Measurements from ENCODE around the gene CHSY1.

The CHSY1 gene

DNA sequence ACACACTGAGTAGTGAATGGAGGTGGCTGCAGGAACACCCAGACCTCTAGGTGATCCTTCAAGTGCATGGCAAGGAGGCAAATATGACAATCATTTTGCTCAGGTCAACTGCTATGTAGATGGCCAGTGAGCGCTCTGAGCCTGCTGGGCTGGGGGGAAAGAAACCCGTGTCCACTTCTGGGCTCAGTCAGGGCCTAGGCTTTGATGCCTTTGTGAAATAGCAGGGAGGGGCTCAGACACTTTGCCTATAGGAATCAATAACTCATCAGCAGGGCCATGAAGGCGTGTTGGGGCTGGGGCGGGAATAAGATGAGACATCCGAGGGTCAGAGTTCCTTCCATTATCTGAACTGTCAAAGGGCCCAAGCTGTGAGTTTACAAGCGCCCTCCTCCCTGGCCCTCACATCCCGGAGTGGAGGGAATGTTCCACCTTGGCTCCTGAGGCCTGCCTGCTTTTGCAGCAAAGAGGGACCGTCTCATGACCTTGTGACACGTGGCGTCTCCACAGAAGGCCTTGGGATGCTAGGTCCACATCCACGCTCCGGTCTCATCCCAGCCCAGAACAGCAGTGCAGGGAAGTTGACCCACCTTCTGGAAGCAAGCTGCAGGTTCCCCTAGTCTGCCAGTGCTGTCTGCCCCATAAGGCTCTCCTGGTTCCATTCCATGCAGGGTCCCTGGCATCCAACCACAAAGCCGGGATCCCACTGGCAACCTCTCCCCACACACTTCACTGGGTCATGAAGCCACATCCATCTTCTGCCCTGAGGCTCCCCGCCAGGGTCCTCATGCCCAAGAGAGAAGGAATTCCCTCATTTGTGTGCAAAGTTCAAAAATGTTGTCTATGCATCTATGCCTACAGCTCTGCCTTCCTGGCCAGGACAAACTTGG is 78.4 kb downstream of the CHSY1 start:
- no peak for DNase-seq (ENCODE audit: low read depth)
- TF ChIP-seq, protein P1, sequence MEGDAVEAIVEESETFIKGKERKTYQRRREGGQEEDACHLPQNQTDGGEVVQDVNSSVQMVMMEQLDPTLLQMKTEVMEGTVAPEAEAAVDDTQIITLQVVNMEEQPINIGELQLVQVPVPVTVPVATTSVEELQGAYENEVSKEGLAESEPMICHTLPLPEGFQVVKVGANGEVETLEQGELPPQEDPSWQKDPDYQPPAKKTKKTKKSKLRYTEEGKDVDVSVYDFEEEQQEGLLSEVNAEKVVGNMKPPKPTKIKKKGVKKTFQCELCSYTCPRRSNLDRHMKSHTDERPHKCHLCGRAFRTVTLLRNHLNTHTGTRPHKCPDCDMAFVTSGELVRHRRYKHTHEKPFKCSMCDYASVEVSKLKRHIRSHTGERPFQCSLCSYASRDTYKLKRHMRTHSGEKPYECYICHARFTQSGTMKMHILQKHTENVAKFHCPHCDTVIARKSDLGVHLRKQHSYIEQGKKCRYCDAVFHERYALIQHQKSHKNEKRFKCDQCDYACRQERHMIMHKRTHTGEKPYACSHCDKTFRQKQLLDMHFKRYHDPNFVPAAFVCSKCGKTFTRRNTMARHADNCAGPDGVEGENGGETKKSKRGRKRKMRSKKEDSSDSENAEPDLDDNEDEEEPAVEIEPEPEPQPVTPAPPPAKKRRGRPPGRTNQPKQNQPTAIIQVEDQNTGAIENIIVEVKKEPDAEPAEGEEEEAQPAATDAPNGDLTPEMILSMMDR (IDR thresholded peaks at IDR 0.05; ENCODE audit: control insufficient read depth, extremely low read depth, insufficient read depth): no peak
- H3K4me3 ChIP-seq (ENCODE audit: low read depth, low read length): no peak overlapping the region

DNA sequence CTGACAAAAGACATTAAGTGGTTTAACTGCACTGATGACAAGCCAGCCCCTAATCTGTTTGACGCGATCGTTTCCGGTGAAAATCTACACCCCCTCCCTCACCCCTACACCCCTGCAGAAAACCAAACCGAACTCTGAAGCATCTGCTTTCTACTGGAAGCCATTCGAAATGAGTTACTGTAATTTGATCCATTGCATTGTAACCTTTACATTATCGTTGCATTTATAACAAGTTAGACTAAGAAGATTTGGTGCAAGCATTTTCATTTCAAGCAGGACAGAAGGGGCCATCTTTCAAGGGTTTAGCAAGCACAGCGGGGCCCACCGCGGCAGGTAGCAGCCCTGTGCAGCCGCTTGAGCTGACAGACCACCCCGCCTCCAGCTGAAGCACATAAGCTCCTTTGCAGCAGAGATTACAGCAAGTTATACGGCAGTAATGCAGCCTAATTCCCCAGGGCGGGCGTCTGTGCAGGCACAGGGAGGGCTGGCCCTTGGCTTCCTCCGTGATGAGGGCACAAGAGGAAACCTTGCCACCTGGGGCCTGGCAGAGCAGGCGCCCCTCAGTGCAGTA is 79.3 kb downstream of the CHSY1 start:
- no peak overlapping the region for H3K4me3 ChIP-seq (ENCODE audit: low read depth, low read length)
- TF ChIP-seq, protein P1 (IDR thresholded peaks at IDR 0.05; ENCODE audit: control insufficient read depth, extremely low read depth, insufficient read depth): no peak
- no peak for DNase-seq (ENCODE audit: low read depth)

DNA sequence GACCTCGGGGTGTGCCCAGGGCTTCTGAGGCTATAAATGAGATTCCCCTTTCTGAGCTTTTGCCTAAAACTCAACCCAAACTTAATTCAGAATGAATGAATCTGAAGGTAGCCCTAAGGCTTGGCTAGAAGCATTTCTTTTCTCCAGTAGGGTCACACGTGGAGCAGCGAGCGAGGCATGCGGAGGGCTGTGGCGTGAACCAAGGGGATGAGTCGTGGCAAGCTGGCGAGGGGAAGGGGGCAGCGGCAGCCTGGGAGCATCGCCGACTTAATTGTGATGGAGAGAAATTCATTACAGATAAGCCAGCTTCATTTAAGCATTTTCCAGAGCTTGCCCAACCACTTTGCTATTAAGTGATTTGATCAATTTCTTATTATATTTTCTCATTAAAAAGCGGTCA is 79.9 kb downstream of the CHSY1 start:
- no peak overlapping the region for H3K4me3 ChIP-seq (ENCODE audit: low read depth, low read length)

DNA sequence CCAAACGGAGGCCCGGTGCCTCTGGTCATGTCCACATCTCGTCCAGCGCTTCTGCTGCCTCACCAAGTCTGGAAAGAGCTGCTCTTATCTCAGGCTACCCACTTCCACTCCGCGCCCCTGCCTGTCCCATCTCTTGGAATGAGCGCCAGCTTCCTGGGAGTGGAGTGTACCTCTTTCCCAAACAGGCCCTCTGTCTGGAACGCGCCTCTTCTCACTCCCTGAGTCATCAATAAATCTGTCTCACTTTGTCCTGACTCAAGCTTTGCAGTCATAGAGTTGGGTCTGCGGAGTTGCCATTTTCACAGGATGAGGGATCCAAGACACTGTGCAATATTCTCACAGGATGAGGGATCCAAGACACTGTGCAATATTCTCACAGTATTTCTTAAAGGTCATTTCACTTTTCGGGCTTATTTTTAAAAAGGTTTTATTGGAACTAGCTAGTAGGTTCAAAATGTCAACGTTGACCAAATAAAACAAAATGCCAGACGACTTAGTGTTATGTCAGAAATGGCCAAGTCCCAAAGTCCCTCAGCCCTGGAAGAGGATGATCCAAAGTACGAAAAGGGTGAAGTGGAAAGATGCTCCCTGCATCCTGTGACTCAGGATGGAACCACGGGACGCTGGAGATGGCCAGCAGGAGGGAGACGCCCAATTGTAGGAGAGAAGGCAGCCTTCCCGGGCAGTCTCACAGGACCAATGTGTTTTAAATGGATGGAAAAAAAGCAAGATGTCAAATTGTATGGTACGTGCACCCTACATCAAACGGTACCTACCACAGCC is 81.1 kb downstream of the CHSY1 start:
- TF ChIP-seq, protein P1 (IDR thresholded peaks at IDR 0.05; ENCODE audit: control insufficient read depth, extremely low read depth, insufficient read depth): no peak
- no peak overlapping the region for H3K4me3 ChIP-seq (ENCODE audit: low read depth, low read length)
- DNase-seq (ENCODE audit: low read depth): no peak

More for the DNA sequence above, 79.9 kb downstream of the CHSY1 start:
- DNase-seq (ENCODE audit: low read depth): no peak
- TF ChIP-seq, protein P1 (IDR thresholded peaks at IDR 0.05; ENCODE audit: control insufficient read depth, extremely low read depth, insufficient read depth): no peak

DNA sequence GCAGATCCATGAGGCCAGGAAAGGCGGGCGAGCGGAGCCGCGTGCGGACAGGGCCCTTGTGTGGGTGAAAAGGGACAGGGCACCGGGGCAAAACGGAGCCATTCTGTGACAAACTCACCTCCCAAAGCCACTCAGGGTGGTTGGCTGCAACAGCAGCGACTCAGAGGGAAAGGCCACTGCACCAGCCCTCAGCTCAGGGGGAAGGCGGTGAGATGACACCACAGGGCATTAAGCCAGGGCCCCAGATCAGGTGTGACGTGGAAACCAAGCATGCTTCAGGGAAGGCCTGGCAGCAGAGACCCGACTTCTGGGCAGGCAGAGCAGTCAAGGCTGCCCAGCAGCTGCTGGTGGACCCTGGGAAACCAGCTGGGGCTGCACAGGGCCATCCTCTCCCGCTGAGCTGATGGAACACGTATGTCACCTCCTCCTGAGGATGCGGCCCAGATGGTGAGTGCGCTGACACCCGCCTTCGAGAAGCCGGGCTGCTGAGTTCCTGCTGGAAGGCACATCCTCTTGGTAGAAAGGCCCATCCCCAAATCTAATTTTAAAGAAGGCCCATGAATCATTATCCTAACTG is 82.3 kb downstream of the CHSY1 start:
- TF ChIP-seq, protein P1 (IDR thresholded peaks at IDR 0.05; ENCODE audit: control insufficient read depth, extremely low read depth, insufficient read depth): no peak
- no peak for DNase-seq (ENCODE audit: low read depth)
- no peak overlapping the region for H3K4me3 ChIP-seq (ENCODE audit: low read depth, low read length)

DNA sequence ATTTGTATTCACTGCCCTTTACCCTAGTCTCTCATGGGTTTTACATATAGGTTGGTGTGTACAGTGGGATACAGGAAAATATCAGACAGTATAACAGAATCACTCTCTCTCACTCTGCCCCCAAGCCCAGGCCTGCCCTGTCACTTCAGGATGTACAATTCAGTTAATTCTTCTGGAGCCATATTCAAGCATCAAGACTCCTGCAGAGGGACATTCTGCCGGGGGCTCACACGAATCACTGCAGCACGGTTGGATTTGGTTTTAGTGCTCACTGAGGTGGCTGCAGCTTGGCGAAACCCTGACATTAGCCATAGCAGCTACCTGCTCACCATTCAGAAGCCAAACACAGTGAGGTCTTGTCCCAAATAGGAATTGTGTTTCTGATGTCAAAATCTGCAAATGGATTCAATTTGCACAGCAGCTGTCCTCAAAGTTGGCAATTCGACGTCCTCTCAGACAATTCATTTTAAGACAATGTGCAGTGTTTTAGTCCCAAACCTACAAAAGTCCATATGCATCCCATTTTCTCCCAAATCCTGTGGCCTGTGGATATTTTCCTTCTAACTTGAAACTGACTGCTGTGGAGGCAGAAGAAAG is 82.9 kb downstream of the CHSY1 start:
- TF ChIP-seq, protein P1 (IDR thresholded peaks at IDR 0.05; ENCODE audit: control insufficient read depth, extremely low read depth, insufficient read depth): no peak
- no peak for DNase-seq (ENCODE audit: low read depth)
- H3K4me3 ChIP-seq (ENCODE audit: low read depth, low read length): no peak overlapping the region
